MM.1S (cell line): Measurements from ENCODE around the gene GNAL.

Experiments used
- CTCF ChIP-seq: fragments of 300-600 bp; sonication (generic); IDR thresholded peaks from 2 replicates; pipeline ENCODE4 v1.5.1; 2016; ENCODE audit warnings: antibody characterized with exemption, low read length, mixed read lengths
- EZH2 ChIP-seq: fragments of 300-600 bp; sonication (generic); optimal IDR thresholded peaks from 2 replicates; pipeline ENCODE3; 2017; ENCODE audit warnings: low read depth, mild to moderate bottlenecking, antibody characterized with exemption, low read length, mixed read lengths

GRCh38 chr18:11871501-11871900 is 182.4 kb downstream of the GNAL start:
- TF ChIP-seq CTCF = no peak
- no peak for TF ChIP-seq EZH2
